Sigmoid colon (tissue), 7 donors: ENCODE measurements around the gene MTOR. TPM values are rescaled to one million over a fixed set of nuclear protein-coding genes. Genes with fewer than 3 reads are reported as not detected.
"Not testable (repeated sequence)": the region's sequence is repeated elsewhere in the genome, so short reads cannot be mapped to it uniquely, and the experiment has no call there.

Experiments
- DNase-seq: peaks from one replicate; pipeline ENCODE4 v3.0.0-alpha.2; 2019
- H3K27ac ChIP-seq, 4 donors: fragments of 200-600 bp; sonication (generic); one replicate each; pipeline ENCODE4 v1.5.1; 2016 to 2019; ENCODE audit warnings: mild to moderate bottlenecking in 1 of 4
- H3K27me3 ChIP-seq, 3 donors: fragments of 200-600 bp; sonication (generic); one replicate each; pipeline ENCODE4 v1.5.1; 2019; ENCODE audit warnings: mild to moderate bottlenecking in 1 of 3
- H3K36me3 ChIP-seq, 4 donors: fragments of 200-600 bp; sonication (generic); one replicate each; pipeline ENCODE4 v1.5.1; 2016 to 2019
- H3K4me1 ChIP-seq, 4 donors: fragments of 200-600 bp; sonication (generic); one replicate each; pipeline ENCODE4 v1.5.1; 2017 to 2019
- H3K4me3 ChIP-seq, 4 donors: fragments of 200-600 bp; sonication (generic); one replicate each; pipeline ENCODE4 v1.5.1; 2017 to 2019; ENCODE audit warnings: mild to moderate bottlenecking in 2 of 4, moderate library complexity in 1 of 4
- H3K9me3 ChIP-seq, 4 donors: fragments of 200-600 bp in 3 of 4; sonication (generic) in 3 of 4; one replicate each; pipeline versions ENCODE4 v1.5.1 to v1.6.1; 2013 to 2019
- EP300 ChIP-seq, 4 donors: sonication (generic); formaldehyde crosslinking; IDR thresholded peaks; one replicate each; pipeline ENCODE4 v1.6.1; 2017; ENCODE audit warnings: antibody characterized with exemption in 4 of 4
- POLR2A ChIP-seq, 2 donors: fragments of 450-650 bp; IDR thresholded peaks; one replicate each; pipeline ENCODE4 v1.6.1; 2016; ENCODE audit warnings: antibody characterized with exemption in 2 of 2, mild to moderate bottlenecking in 2 of 2, moderate library complexity in 2 of 2
- POLR2AphosphoS5 ChIP-seq, 4 donors: sonication (generic); formaldehyde crosslinking; IDR thresholded peaks; one replicate each; pipeline ENCODE4 v1.6.1; 2017; ENCODE audit warnings: antibody characterized with exemption in 4 of 4
- WGBS, 2 donors: extraction: QIAGEN DNeasy Blood & Tissue Kit; methylation state at CpG; one replicate each; pipeline ENCODE4 v1.1.7; 2013; 5-methylcytosine and 5-hydroxymethylcytosine counted together
- intact Hi-C: fragments of 100-400 bp; cut with DNase I; formaldehyde crosslinking; loops from one replicate; pipeline ENCODE4 v1.15.1; 2023
- polyA plus RNA-seq, 3 donors: library from polyadenylated mRNA; stranded (reverse); fragments of 200-250 nt; gene quantifications; one replicate each; pipeline ENCODE4 v1.2.3, GENCODE V29; 2013
- total RNA-seq, 4 donors: library from RNA; depleted of rRNA; stranded (reverse); fragments of >200 nt; gene quantifications; one replicate each; pipeline ENCODE4 v1.1.0, GENCODE V29; 2016
- TF ChIP-seq, protein P1 (sequence below), 4 experiments: fragments of 450-650 bp in 3 of 4; fragments of 200-600 bp in 1 of 4; IDR thresholded peaks; one replicate each; pipeline ENCODE4 v1.5.1; 2016 to 2019; ENCODE audit warnings: antibody characterized with exemption in 4 of 4, mild to moderate bottlenecking in 3 of 4, moderate library complexity in 2 of 4
- donor health status: healthy with polysubstance abuse.
- donor health status: Bipolar disorder and iron deficiency.
- donor health status: healthy.

Gene MTOR
- total and polyA plus RNA-seq, 7 donors: 7.6 to 38.1 (median 25.2) TPM

DNA sequence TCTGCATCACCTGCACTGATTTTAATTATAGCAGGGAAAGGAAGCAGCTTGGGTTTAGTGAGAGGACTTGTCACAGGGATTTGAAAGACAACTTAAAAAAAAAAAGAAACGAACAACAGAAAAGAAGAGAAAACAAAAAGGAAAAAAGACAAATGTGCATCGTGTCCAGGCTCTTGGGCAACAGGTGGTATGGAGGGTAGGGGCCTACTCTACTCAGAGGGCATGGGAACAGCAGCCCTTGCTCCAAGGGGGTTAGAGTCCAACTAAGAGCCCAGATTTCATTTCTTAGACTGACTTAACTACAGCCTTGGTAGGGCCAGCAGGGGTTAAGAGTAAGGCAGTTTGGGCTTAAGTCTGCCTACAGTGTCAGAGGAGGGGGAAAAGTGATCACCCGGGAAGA is 147.4 kb downstream of the MTOR start:
- no peak for DNase-seq
- Histone ChIP-seq H3K4me1 (no peaks in the 10 kb centered on the region), H3K4me3 (no peak overlapping the region), H3K9me3 (no peaks in the 10 kb centered on the region), H3K27ac (no peak overlapping the region), H3K36me3 (peaks cover 7 to 95% (median 28%) of the 10 kb centered on the region in 4 donors), H3K27me3 (no peaks in the 10 kb centered on the region)
- intact Hi-C loops: no loop called here
- TF ChIP-seq, protein P1, sequence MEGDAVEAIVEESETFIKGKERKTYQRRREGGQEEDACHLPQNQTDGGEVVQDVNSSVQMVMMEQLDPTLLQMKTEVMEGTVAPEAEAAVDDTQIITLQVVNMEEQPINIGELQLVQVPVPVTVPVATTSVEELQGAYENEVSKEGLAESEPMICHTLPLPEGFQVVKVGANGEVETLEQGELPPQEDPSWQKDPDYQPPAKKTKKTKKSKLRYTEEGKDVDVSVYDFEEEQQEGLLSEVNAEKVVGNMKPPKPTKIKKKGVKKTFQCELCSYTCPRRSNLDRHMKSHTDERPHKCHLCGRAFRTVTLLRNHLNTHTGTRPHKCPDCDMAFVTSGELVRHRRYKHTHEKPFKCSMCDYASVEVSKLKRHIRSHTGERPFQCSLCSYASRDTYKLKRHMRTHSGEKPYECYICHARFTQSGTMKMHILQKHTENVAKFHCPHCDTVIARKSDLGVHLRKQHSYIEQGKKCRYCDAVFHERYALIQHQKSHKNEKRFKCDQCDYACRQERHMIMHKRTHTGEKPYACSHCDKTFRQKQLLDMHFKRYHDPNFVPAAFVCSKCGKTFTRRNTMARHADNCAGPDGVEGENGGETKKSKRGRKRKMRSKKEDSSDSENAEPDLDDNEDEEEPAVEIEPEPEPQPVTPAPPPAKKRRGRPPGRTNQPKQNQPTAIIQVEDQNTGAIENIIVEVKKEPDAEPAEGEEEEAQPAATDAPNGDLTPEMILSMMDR (IDR thresholded peaks at IDR 0.05): no peak
- no peak for TF ChIP-seq POLR2AphosphoS5 (IDR thresholded peaks at IDR 0.05)
- WGBS, 2 donors: 95% methylated on average over 3 of the region's 3 CpGs

- H3K36me3 ChIP-seq: peaks cover 7 to 88% (median 43%) of the 10 kb centered on the region in 4 donors
- H3K9me3 ChIP-seq: no peaks in the 10 kb centered on the region
- DNase-seq: no peak
- TF ChIP-seq POLR2A (IDR thresholded peaks at IDR 0.05): no peak
- TF ChIP-seq EP300 (IDR thresholded peaks at IDR 0.05): no peak
- TF ChIP-seq, protein P1 (IDR thresholded peaks at IDR 0.05): no peak
- TF ChIP-seq POLR2AphosphoS5 (IDR thresholded peaks at IDR 0.05): no peak
- 89 to 90% methylated on average over 7 of the region's 7 CpGs for WGBS, 2 donors
- no peak overlapping the region for H3K4me3 ChIP-seq
- H3K27me3 ChIP-seq: no peaks in the 10 kb centered on the region
- no peak overlapping the region for H3K27ac ChIP-seq
- no peaks in the 10 kb centered on the region for H3K4me1 ChIP-seq
- intact Hi-C loops: no loop called here
Measured at GRCh38 chr1:11109047-11109760, 153.1 kb downstream of the MTOR start.

DNA sequence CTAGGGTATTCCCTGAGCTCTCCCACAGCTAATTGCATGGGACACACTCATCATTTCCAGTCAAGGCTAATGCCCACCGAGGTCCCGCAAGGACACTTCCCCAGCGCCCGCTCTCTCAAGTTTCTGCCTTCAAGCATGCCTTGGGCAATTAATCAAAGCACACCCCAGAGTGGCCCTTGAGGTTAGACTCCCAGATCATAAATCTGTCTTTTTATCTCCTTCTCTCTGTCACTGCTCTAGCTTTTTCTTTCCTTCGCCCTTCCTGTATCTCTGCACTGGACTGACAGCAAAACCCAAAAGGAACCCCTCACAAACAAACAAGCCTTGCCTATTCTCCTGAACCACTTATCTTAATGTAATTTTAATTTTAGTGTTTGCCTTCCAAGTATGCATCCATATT is 154.8 kb downstream of the MTOR start:
- DNase-seq: no peak
- Histone ChIP-seq H3K4me3 (no peak overlapping the region), H3K27me3 (no peaks in the 10 kb centered on the region), H3K4me1 (no peaks in the 10 kb centered on the region), H3K27ac (no peak overlapping the region), H3K36me3 (peaks cover 6 to 72% (median 32%) of the 10 kb centered on the region in 4 donors), H3K9me3 (no peaks in the 10 kb centered on the region)
- intact Hi-C loops: no loop called here
- TF ChIP-seq EP300 (IDR thresholded peaks at IDR 0.05): no peak
- no peak for TF ChIP-seq POLR2AphosphoS5 (IDR thresholded peaks at IDR 0.05)
- TF ChIP-seq POLR2A (IDR thresholded peaks at IDR 0.05): no peak
- TF ChIP-seq, protein P1 (IDR thresholded peaks at IDR 0.05): no peak
- WGBS, 2 donors: 77 to 97% methylated on average over 5 of the region's 5 CpGs

- 95 to 96% methylated on average over 10 of the region's 10 CpGs for WGBS, 2 donors
- Histone ChIP-seq H3K4me3 (no peak overlapping the region), H3K27ac (no peak overlapping the region), H3K36me3 (peaks cover 6 to 52% (median 26%) of the 10 kb centered on the region in 4 donors), H3K9me3 (no peaks in the 10 kb centered on the region), H3K4me1 (no peaks in the 10 kb centered on the region), H3K27me3 (no peaks in the 10 kb centered on the region)
- intact Hi-C loops: no loop called here
- no peak for DNase-seq
- TF ChIP-seq, protein P1 (IDR thresholded peaks at IDR 0.05): no peak
- TF ChIP-seq POLR2A (IDR thresholded peaks at IDR 0.05) (no peak), POLR2AphosphoS5 (IDR thresholded peaks at IDR 0.05) (no peak), EP300 (IDR thresholded peaks at IDR 0.05) (no peak)
Measured at GRCh38 chr1:11105586-11105985, 156.8 kb downstream of the MTOR start.

GRCh38 chr1:11101347-11101746 is 161.0 kb downstream of the MTOR start:
- Histone ChIP-seq H3K9me3 (no peaks in the 10 kb centered on the region), H3K36me3 (peaks cover 4 to 25% (median 7%) of the 10 kb centered on the region in 4 donors), H3K4me1 (peaks cover 0 to 20% (median 15%) of the 10 kb centered on the region in 4 donors), H3K27ac (no peak overlapping the region), H3K4me3 (no peak overlapping the region), H3K27me3 (no peaks in the 10 kb centered on the region)
- intact Hi-C loops: no loop called here
- 89 to 95% methylated on average over 6 of the region's 6 CpGs for WGBS, 2 donors
- TF ChIP-seq EP300 (IDR thresholded peaks at IDR 0.05): no peak
- no peak for TF ChIP-seq POLR2A (IDR thresholded peaks at IDR 0.05)
- TF ChIP-seq, protein P1 (IDR thresholded peaks at IDR 0.05): no peak
- no peak for TF ChIP-seq POLR2AphosphoS5 (IDR thresholded peaks at IDR 0.05)
- peak; percentile 60 for DNase-seq

GRCh38 chr1:11100806-11101205 is 161.5 kb downstream of the MTOR start:
- H3K27ac ChIP-seq, intact Hi-C loops, H3K9me3 ChIP-seq, H3K27me3 ChIP-seq, H3K4me3 ChIP-seq: not testable (repeated sequence)
- H3K4me1 ChIP-seq: peaks cover 0 to 20% (median 15%) of the 10 kb centered on the region in 4 donors
- peak; percentile 19 for DNase-seq
- 95 to 97% methylated on average over 17 of the region's 17 CpGs for WGBS, 2 donors
- H3K36me3 ChIP-seq: peaks cover 4 to 25% (median 10%) of the 10 kb centered on the region in 4 donors
